Endothelial cell of umbilical vein (primary cell): ENCODE measurements around the gene LONRF2. TPM values are rescaled to one million over a fixed set of nuclear protein-coding genes. Genes with fewer than 3 reads are reported as not detected.

Experiments used
- BruUV-seq: library from RNA; stranded (reverse); fragments of 400-500 nt; replicated peaks from 2 replicates; lab custom pipeline; 2021; lab: Mats Ljungman, UMichigan
- CTCF ChIA-PET: fragments of 300-600, 350-600 bp; sonication (Branson Sonifier 250); formaldehyde crosslinking; loops from one replicate; lab custom pipeline; 2021; ENCODE audit warnings: antibody characterized with exemption, inconsistent platforms; lab: Charles Lee
- POLR2A ChIA-PET: fragments of 300-600, 350-600 bp; sonication (Branson Sonifier 250); formaldehyde crosslinking; loops from one replicate; lab custom pipeline; 2021; ENCODE audit warnings: antibody characterized with exemption, inconsistent platforms; lab: Charles Lee
- DNase-seq: peaks from one replicate; pipeline ENCODE4 v3.0.0-alpha.2; 2011; ENCODE audit warnings: low read depth, low spot score
- FAIRE-seq: peaks from 2 replicates; lab custom pipeline; 2011; peaks lifted over from hg19 to GRCh38; lab: Jason Lieb, UNC
- H2AFZ ChIP-seq: 2 replicates; pipeline ENCODE4 v1.6.0; 2012; ENCODE audit warnings: low read depth, low read length, control low read depth, inconsistent platforms
- H3K27ac ChIP-seq: 2 replicates; pipeline ENCODE4 v1.5.1; 2011; ENCODE audit warnings: low read depth, mild to moderate bottlenecking, control low read depth, low read length, moderate library complexity; ENCODE audit not compliant: insufficient read depth
- H3K27me3 ChIP-seq, 2 experiments: 2 replicates each; pipeline versions ENCODE4 v1.6.0 to v1.6.1; 2011; ENCODE audit warnings: low read length in 2 of 2, mixed read lengths in 1 of 2; ENCODE audit not compliant: control insufficient read depth in 2 of 2, insufficient read depth in 2 of 2
- H3K36me3 ChIP-seq, 2 experiments: 2 replicates in 1 of 2; 3 replicates in 1 of 2; pipeline ENCODE4 v1.5.1; 2011; ENCODE audit warnings: low read length in 2 of 2, mild to moderate bottlenecking in 1 of 2, moderate library complexity in 1 of 2; ENCODE audit not compliant: control insufficient read depth in 2 of 2, insufficient read depth in 2 of 2; ENCODE audit errors: extremely low read depth in 1 of 2
- H3K4me1 ChIP-seq: 3 replicates; pipeline ENCODE4 v1.5.1; 2011; ENCODE audit warnings: mild to moderate bottlenecking, low read length; ENCODE audit not compliant: control insufficient read depth, insufficient read depth; ENCODE audit errors: extremely low read depth
- H3K4me2 ChIP-seq: 2 replicates; pipeline ENCODE4 v1.6.1; 2011; ENCODE audit warnings: low read length, control low read depth, mixed read lengths; ENCODE audit not compliant: insufficient read depth
- H3K4me3 ChIP-seq, 3 experiments: fragments of 200-600 bp in 1 of 3; sonication (generic), shearing (Covaris generic) in 1 of 3; replicated peaks in 1 of 3; 2 replicates each; pipeline ENCODE4 v1.5.1; 2011 to 2016; ENCODE audit warnings: control low read depth in 3 of 3, low read length in 3 of 3, mild to moderate bottlenecking in 2 of 3, inconsistent platforms in 1 of 3, low read depth in 1 of 3, moderate library complexity in 1 of 3; ENCODE audit not compliant: insufficient read depth in 1 of 3
- H3K79me2 ChIP-seq: 2 replicates; pipeline ENCODE4 v1.6.0; 2012; ENCODE audit warnings: low read length, inconsistent platforms; ENCODE audit not compliant: control insufficient read depth, insufficient read depth
- H3K9ac ChIP-seq: replicated peaks from 2 replicates; pipeline ENCODE3; 2011; ENCODE audit warnings: low read length, control low read depth; ENCODE audit not compliant: insufficient read depth; ENCODE audit errors: extremely low read depth
- H3K9me1 ChIP-seq: replicated peaks from 3 replicates; pipeline ENCODE4 v1.6.0; 2011; ENCODE audit warnings: mild to moderate bottlenecking, low read length; ENCODE audit not compliant: control insufficient read depth, insufficient read depth; ENCODE audit errors: extremely low read depth
- H3K9me3 ChIP-seq: replicated peaks from 2 replicates; pipeline ENCODE4 v1.5.1; 2012; ENCODE audit warnings: low read length, inconsistent platforms; ENCODE audit not compliant: control insufficient read depth, insufficient read depth
- H4K20me1 ChIP-seq: replicated peaks from 2 replicates; pipeline ENCODE3; 2011; ENCODE audit warnings: mild to moderate bottlenecking, low read length; ENCODE audit not compliant: control insufficient read depth, insufficient read depth; ENCODE audit errors: extremely low read depth
- CTCF ChIP-seq, 2 donors: IDR thresholded peaks; 1 replicate in 1 of 2; 2 replicates in 1 of 2; pipeline ENCODE4 v1.5.1; 2011; ENCODE audit warnings: low read length in 2 of 2, mild to moderate bottlenecking in 2 of 2, moderate library complexity in 2 of 2, control low read depth in 1 of 2, inconsistent platforms in 1 of 2, low read depth in 1 of 2; ENCODE audit not compliant: insufficient read depth in 1 of 2; ENCODE audit errors: extremely low read depth in 1 of 2
- EZH2 ChIP-seq: IDR thresholded peaks from 2 replicates; pipeline ENCODE4 v1.6.1; 2012; ENCODE audit warnings: borderline replicate concordance, low read depth, mild to moderate bottlenecking, moderate library complexity, low read length, inconsistent platforms; ENCODE audit not compliant: severe bottlenecking
- FOS ChIP-seq: IDR thresholded peaks from 2 replicates; pipeline ENCODE4 v1.6.1; 2011; ENCODE audit warnings: mild to moderate bottlenecking, low read length, moderate library complexity, borderline replicate concordance; ENCODE audit not compliant: insufficient read depth
- GATA2 ChIP-seq: IDR thresholded peaks from 2 replicates; pipeline ENCODE4 v1.7.0; 2011; ENCODE audit warnings: low read depth, mild to moderate bottlenecking, moderate library complexity, mixed read lengths, low read length; ENCODE audit not compliant: insufficient read length, insufficient read depth
- JUN ChIP-seq: IDR thresholded peaks from 2 replicates; pipeline ENCODE4 v1.6.1; 2011; ENCODE audit warnings: borderline replicate concordance, low read depth; ENCODE audit not compliant: insufficient read length, insufficient read depth
- MYC ChIP-seq: IDR thresholded peaks from one replicate; pipeline ENCODE4 v1.6.1; 2011; ENCODE audit warnings: mild to moderate bottlenecking, low read depth, low read length
- POLR2A ChIP-seq: IDR thresholded peaks from 2 replicates; pipeline ENCODE4 v1.6.1; 2012; ENCODE audit warnings: low read depth, mild to moderate bottlenecking, control low read depth, low read length
- POLR2AphosphoS5 ChIP-seq: IDR thresholded peaks from 2 replicates; pipeline ENCODE4 v1.6.1; 2012; ENCODE audit warnings: low read depth, mild to moderate bottlenecking, control low read depth, low read length, moderate library complexity; ENCODE audit not compliant: insufficient read depth
- dilution Hi-C: fragments of 300-500 bp; cut with MboI; formaldehyde crosslinking; loops from one replicate; pipeline ENCODE4 v1.15.0; 2019; ENCODE audit warnings: low sequenced_read_pairs; ENCODE audit not compliant: extremely low pct_ligation_motif_present
- intact Hi-C: fragments of 100-400 bp; cut with micrococcal nuclease; formaldehyde crosslinking; loops from one replicate; pipeline ENCODE4 v1.10.0; 2022
- polyA plus RNA-seq, 4 experiments: library from polyadenylated mRNA; depleted of rRNA in 3 of 4; stranded (reverse) in 3 of 4; unstranded in 1 of 4; fragments of >200 nt; gene quantifications; 2 replicates each; pipeline versions ENCODE4 v1.2.1 to v1.2.3, GENCODE V29; 2011 to 2012; ENCODE audit warnings: missing spikeins in 1 of 4
- total RNA-seq: library from RNA; stranded (reverse); gene quantifications from 2 replicates; pipeline ENCODE4 v1.2.3, GENCODE V29; 2021
- TF ChIP-seq, protein P1 (sequence below): IDR thresholded peaks from 2 replicates; pipeline ENCODE4 v1.6.1; 2011; ENCODE audit not compliant: insufficient read depth, insufficient read length

The LONRF2 gene
- total and polyA plus RNA-seq, 2 donors (not counting 3 experiments of a cell fraction or from before 2014, with no cell fraction given), result 0.03 TPM; not detected in 1

DNA sequence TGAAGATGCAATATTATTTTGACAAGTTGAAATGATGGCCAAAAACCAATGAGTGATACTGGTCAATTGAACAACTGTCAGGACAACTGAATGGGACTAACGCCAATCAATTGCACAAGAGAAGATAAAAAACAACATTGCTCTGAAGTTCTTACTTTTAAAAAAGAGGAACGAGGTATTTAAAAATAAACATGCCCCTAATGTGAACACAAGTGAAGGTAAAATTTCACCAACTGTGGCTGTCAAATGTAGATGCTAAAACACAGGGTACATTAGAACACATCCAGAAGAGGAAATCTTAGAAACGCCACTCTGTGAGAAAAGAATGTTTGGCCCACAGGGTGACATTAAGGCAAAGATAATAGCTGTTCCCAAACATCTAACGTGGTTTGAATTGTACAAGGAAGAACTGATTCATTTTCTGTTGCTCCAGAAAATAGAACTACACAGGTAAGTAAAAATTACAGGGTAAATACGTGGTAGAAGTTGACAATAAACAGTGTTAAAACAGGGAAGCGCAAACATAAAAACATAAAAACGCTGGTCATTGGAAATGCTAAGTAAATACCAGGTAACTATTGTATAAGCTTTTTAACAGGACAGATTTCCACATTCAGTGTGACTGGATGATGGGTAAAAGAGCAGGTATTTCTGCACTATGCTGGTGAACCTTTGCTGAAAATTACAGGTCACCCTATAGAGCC is 20.3 kb downstream of the LONRF2 start:
- Histone ChIP-seq H3K4me2 (no peak overlapping the region), H3K4me3 (no peak overlapping the region), H4K20me1 (no peaks in the 10 kb centered on the region), H2AFZ (no peak overlapping the region), H3K9me3 (no peaks in the 10 kb centered on the region), H3K36me3 (no peaks in the 10 kb centered on the region), H3K27ac (no peak overlapping the region), H3K79me2 (no peaks in the 10 kb centered on the region), H3K4me1 (no peaks in the 10 kb centered on the region), H3K9ac (no peak overlapping the region), H3K9me1 (no peaks in the 10 kb centered on the region), H3K27me3 (peaks cover 3 to 13% of the 10 kb centered on the region in 2 experiments)
- BruUV-seq, result no TSS peak
- intact Hi-C loops, result no loop called here
- DNase-seq (no peak), FAIRE-seq (no peak)
- TF ChIP-seq POLR2A (no peak), CTCF (IDR thresholded peaks at IDR 0.05; ENCODE audit: extremely low read depth in 1 of 2, insufficient read depth in 1 of 2, low read depth in 1 of 2, low read length in 2 of 2) (no peak), POLR2AphosphoS5 (no peak), JUN (no peak), EZH2 (no peak), MYC (no peak), GATA2 (no peak), FOS (no peak)
- TF ChIP-seq, protein P1, sequence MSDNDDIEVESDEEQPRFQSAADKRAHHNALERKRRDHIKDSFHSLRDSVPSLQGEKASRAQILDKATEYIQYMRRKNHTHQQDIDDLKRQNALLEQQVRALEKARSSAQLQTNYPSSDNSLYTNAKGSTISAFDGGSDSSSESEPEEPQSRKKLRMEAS, result no peak
- dilution Hi-C loops, result no loop called here
- CTCF ChIA-PET, result interaction anchor here (0.7 to 1.9 kb wide), 4 partner anchors 10 to 79 kb away, joined by 3 to 9 read pairs (median 5); no protein-coding TSS in a partner anchor
- POLR2A ChIA-PET, result no interaction called here
